NCI-H510A treated with DMSO at 0.1 percent for 48 hours (cell line): ENCODE measurements around the gene ADAMTS2.

Experiments used
- DNase-seq: peaks from one replicate; lab custom pipeline; 2025; lab: John Stamatoyannopoulos, UW

ADAMTS2 gene

GRCh38 chr5:179124853-179125788 is 220.1 kb downstream of the ADAMTS2 start:
- DNase-seq = no peak

DNA sequence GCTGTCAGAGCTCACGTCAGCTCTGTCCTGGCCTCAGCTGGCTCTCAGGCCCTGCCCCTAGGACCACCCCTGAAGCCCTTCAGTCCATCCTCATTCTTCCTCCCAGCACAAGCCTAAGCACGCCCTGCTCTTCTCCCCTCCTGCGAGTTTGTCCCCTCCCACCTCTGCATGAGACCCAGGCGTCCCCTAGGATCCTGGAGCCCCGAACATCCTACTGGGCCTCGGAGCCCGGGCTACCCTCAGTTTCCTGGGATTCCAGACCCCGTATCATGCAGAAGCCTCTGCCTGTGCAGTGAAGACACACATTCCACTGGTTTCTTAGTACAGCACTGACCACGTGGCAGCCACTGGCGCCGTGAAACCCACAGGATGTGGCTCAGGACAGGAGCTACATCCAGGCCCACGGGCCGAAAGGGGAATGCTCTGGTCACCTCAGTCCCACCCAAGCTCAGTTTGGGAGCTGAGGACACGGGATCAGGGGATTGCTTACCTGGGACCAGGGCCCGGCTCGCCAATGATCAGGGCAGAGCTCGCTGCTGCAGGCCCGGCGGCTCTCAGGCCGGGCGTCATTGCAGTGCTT is 220.9 kb downstream of the ADAMTS2 start:
- no peak for DNase-seq

DNA sequence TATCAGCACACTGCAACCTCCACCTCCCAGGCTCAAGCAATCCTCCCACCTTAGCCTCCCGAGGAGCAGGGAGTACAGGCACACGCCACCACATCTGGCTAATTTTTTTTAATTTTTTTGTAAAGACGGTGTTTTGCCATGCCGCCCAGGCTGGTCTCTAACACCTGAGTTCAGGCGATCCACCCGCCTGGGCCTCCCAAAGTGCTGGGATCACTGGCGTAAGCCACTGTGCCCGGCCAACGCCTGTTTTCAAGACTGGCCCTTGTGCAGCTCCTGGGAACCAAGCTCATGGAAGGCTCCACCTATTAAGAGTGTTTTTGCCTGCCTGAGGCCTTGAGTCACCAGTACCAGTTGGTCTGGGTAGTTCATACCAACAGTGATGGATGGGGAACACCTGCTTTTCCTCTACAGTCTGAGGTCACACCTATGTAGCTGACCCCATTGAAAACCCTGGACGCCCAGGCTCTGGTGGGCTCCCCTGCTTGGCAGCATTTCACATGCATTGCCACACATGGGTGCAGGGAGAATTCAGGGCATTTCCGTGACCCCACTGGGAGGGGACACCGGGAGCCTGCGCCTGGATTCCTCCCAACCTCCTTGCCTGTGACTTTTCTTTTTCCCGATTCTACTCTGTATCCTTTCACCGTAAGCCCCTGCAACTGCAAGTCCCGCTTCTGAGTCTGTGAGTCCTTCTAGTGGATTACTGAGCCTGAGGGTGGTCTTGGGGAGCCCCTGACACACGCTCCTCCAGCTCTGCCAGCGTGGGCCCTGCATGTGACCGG is 221.6 kb downstream of the ADAMTS2 start:
- no peak for DNase-seq

DNA sequence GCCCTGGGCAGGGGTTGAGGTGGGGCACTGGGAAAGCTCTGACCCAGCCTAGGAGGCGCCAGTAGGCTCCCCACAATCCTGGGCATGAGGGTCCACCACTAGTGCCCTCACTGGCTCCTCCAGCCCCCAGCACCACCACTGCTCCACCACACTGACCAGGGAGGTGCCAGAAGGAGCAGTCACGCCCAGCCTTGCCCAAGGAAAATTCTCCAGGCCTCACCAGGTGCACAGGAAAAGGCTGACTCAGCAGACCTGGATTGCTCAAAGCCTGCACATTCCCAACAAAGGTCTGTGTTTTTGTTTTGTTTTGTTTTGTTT is 222.2 kb downstream of the ADAMTS2 start:
- no peak for DNase-seq

- no peak for DNase-seq
Observed at GRCh38 chr5:179122411-179123108, 222.7 kb downstream of the ADAMTS2 start.

DNA sequence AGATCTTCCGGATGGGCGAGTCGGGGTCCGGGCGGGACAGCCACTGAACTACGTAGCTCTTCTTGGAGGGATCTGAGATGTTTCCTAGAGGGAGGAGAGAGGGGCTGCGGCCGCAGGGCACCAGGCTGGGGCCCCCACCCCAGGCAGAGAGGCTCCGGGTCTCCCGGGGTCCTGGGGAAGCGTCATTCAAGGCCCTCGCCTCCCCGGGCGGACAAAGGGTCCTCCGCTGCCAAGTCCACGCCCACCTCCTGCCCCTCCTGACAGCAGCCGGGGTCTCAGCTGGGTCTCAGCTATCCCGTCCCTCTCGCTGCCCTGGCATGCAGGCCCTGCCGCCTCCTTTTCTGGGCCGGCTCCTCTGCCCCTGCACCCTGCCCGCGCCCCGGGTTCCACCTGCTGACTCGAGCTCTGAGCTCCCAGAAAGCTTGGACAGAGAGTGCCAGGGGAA is 223.6 kb downstream of the ADAMTS2 start:
- DNase-seq = no peak

- DNase-seq = no peak
Observed at GRCh38 chr5:179120951-179121666, 224.2 kb downstream of the ADAMTS2 start.

GRCh38 chr5:179120421-179120861 is 224.8 kb downstream of the ADAMTS2 start:
- DNase-seq = no peak

DNA sequence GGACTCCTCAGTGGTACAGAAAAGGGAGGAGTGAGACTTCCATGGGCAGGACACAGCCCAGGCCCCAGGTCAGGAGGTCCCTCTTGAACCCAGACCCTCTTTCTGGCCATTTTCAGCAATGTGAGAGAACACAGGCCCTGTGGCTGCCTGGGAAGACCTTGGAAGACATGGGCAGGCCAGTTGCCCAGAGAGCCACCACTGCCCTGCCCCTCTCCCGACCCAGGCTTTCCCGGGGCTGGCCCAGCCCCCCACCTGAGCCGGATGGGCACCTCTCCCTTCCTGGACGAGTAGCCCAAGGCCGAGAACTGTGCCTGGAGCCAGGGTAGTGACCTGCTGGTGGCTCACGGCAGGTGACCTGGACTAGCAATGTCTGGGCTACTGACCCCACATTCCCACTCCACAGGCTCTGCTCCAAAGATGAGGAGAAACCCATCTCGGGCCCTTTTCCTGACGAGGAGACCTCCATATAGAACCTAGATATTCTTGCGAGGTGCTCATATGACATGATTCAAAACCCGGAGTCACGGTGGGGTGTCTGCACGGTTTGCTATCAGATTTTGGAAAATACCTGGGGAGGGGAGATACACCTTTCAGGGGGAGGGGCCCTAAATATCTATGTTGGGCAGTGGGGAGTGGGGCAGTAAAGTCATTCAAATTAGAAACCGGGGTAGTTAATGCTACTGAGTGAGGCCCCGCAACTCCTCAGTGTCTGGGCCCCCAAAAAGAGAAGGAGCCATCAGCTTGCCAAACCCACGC is 225.7 kb downstream of the ADAMTS2 start:
- DNase-seq = no peak

GRCh38 chr5:179118756-179119414 is 226.4 kb downstream of the ADAMTS2 start:
- no peak for DNase-seq

DNA sequence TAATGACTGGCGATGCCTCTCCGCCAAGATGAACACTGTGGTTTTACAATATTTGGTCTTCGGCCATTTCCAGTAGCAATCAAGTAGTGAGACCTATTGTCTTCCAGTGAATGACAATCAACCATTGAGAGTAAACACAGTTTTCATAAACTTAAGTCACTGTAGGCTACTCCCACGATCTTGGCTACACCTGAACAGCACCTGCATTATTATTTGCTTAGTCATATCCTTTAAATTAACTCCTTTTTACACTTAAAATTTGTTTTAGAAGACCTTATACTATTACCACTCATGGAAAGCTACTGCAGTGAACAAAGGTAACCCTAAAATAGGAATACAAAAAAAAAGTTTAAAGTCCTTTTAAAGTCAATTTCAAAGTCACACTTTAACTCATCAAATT is 226.9 kb downstream of the ADAMTS2 start:
- no peak for DNase-seq

- DNase-seq = no peak
Observed at GRCh38 chr5:179115845-179116524, 229.3 kb downstream of the ADAMTS2 start.

- no peak for DNase-seq
Observed at GRCh38 chr5:179115307-179115706, 230.0 kb downstream of the ADAMTS2 start.

DNA sequence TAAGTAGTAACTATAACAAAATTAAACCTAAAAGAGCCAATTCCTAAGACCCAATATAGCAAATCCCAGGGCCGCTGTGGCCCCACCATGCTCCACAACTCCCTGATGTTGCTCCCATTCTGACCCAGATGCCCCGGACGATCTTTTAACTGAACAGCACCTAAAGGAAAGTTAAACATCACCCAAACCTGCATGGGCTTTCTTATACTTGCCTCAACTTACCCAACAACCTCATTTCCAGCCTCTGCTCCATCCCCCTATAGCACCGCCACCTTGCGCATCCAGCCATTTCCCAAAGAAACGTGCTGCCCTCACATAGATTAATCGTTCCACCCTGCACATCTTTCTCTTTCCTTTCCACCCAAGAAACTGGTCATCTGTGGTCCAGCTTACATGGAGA is 230.5 kb downstream of the ADAMTS2 start:
- DNase-seq = no peak

DNA sequence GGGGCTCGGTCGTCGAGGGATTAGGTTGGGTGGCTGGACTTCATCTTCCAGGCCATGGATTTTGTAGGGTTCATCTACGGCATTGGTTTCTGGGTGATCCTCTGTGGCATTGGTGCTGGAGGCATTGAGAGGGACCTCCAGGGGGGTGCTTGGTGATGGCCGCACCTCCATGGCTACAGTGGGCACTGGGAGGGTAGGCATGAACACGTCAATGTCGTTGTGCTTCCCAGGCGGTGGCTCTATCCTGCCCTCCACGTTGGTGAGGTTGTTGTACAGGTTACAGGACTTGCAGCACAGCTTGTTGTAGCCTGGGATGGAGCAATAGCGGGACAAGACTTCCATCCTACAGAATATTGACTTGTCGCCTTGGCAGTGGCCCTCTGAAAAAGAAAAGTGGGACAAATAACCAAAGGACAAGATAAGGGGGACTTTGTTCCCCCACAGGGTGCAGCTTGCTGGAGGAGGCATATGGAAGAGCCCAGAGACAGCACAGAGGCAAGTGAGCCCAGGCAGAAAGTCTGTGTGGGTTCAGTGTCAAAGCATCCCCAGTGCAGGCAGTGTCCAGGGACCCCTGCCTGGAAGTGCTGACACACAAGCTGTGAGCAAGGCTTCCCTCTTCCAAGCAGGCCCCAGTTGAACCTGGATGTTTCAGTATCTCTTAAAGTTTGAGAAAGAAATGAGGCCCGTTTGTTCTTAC is 231.2 kb downstream of the ADAMTS2 start:
- no peak for DNase-seq

DNA sequence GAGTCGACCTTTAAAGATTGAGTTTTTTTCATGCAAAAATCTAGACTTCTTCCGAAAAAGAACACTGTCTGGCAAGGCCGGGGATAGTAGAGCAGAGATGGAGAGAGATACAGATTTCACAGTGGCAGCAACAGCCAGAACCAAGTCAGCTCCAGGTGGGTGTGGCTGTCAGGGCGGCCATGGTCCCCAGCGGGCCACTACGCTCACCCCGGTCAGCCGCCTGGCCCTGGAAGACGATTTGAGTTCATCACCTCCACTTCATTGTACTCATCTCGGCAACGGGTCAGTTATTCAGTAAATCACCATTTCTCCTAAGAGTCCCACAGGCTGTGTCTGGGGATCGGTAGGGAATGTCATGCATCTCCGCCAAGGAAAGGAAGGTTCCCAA is 232.1 kb downstream of the ADAMTS2 start:
- no peak for DNase-seq

DNA sequence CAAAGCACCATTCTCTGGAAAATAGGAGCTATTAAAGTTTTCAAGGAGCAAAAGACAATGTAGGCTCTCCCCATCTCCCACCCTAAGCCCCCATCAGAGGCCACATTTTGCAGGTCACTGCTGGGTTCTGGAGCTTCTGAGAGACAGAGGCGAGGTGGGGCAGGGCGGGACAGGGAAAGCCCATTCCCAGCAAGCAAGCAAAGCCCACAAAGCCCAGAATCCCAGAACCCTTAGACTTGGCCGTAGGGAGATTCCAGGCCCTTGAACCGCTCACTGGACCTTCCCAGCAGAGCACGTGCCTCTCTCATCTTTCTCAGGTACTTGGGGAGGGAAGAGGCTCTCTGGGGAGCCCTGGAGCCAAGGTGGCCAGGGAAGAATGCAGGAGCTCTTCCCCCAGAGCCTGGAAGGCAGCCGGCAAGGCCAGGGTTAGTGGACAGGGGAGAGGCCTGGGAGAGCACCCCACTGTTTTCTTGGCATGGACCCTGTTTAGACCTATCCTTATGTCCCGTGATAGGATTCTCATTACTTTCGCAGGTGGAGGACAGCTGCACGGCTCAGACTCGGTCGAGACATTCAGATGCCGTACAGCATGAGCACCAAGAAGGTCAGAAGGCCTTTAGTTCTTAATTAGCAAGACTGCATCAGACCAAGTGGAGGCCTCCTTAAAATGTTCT is 232.7 kb downstream of the ADAMTS2 start:
- no peak for DNase-seq
